Tongue (tissue), 2 donors: ENCODE measurements around the gene CRHBP. TPM values are rescaled to one million over a fixed set of nuclear protein-coding genes. Genes with fewer than 3 reads are reported as not detected.
"Not testable (repeated sequence)": the region's sequence is repeated elsewhere in the genome, so short reads cannot be mapped to it uniquely, and the experiment has no call there.

ENCODE experiments used
- DNase-seq: peaks from one replicate; pipeline ENCODE4 v3.0.0-alpha.2; 2015
- total RNA-seq: library from RNA; depleted of rRNA; stranded (reverse); fragments of >200 nt; gene quantifications from one replicate; pipeline ENCODE4 v1.2.3, GENCODE V29; 2014

The CRHBP gene
- total RNA-seq, 1 donor from 2014 or later: not detected

- peak; percentile 8 for DNase-seq
Measured at GRCh38 chr5:76958991-76959767, 6.3 kb downstream of the CRHBP start.

GRCh38 chr5:76960004-76960625 is 7.3 kb downstream of the CRHBP start:
- no peak for DNase-seq

- no peak for DNase-seq
Measured at GRCh38 chr5:76964060-76964459, 11.2 kb downstream of the CRHBP start.

GRCh38 chr5:76971511-76971910 is 18.7 kb downstream of the CRHBP start:
- DNase-seq: no peak

- DNase-seq: no peak
Measured at GRCh38 chr5:76972689-76973088, 19.8 kb downstream of the CRHBP start.

- DNase-seq: no peak
Measured at GRCh38 chr5:76974785-76975184, 21.9 kb downstream of the CRHBP start.

- no peak for DNase-seq
Measured at GRCh38 chr5:76978869-76979268, 26.0 kb downstream of the CRHBP start.

- DNase-seq: no peak
Measured at GRCh38 chr5:76980518-76981144, 27.8 kb downstream of the CRHBP start.

GRCh38 chr5:76982450-76982849 is 29.6 kb downstream of the CRHBP start:
- no peak for DNase-seq

- peak; percentile 7 for DNase-seq
Measured at GRCh38 chr5:76983468-76983867, 30.6 kb downstream of the CRHBP start.

- DNase-seq: no peak
Measured at GRCh38 chr5:76986825-76987526, 34.1 kb downstream of the CRHBP start.

- DNase-seq: no peak
Measured at GRCh38 chr5:76990899-76991459, 38.1 kb downstream of the CRHBP start.

GRCh38 chr5:76993436-76993835 is 40.6 kb downstream of the CRHBP start:
- not testable (repeated sequence) for DNase-seq

- DNase-seq: no peak
Measured at GRCh38 chr5:76994337-76994736, 41.5 kb downstream of the CRHBP start.

GRCh38 chr5:76998251-76998650 is 45.4 kb downstream of the CRHBP start:
- DNase-seq: not testable (repeated sequence)

GRCh38 chr5:76999451-76999850 is 46.6 kb downstream of the CRHBP start:
- no peak for DNase-seq

GRCh38 chr5:77003246-77003645 is 50.4 kb downstream of the CRHBP start:
- DNase-seq: no peak

GRCh38 chr5:77006124-77006523 is 53.3 kb downstream of the CRHBP start:
- DNase-seq: no peak

- no peak for DNase-seq
Measured at GRCh38 chr5:77008413-77008812, 55.6 kb downstream of the CRHBP start.

- no peak for DNase-seq
Measured at GRCh38 chr5:77010243-77010642, 57.4 kb downstream of the CRHBP start.

- no peak for DNase-seq
Measured at GRCh38 chr5:77011498-77011897, 58.7 kb downstream of the CRHBP start.

GRCh38 chr5:77012601-77013000 is 59.8 kb downstream of the CRHBP start:
- DNase-seq: no peak
